Bone marrow (tissue), 2 donors: ENCODE data around the gene PAMR1.
"Not testable (repeated sequence)": the region's sequence is repeated elsewhere in the genome, so short reads cannot be mapped to it uniquely, and the experiment has no call there.

Source experiments
- DNase-seq, 2 donors: peaks; one replicate each; lab custom pipeline; 2025; lab: John Stamatoyannopoulos, UW

PAMR1 gene, protein sequence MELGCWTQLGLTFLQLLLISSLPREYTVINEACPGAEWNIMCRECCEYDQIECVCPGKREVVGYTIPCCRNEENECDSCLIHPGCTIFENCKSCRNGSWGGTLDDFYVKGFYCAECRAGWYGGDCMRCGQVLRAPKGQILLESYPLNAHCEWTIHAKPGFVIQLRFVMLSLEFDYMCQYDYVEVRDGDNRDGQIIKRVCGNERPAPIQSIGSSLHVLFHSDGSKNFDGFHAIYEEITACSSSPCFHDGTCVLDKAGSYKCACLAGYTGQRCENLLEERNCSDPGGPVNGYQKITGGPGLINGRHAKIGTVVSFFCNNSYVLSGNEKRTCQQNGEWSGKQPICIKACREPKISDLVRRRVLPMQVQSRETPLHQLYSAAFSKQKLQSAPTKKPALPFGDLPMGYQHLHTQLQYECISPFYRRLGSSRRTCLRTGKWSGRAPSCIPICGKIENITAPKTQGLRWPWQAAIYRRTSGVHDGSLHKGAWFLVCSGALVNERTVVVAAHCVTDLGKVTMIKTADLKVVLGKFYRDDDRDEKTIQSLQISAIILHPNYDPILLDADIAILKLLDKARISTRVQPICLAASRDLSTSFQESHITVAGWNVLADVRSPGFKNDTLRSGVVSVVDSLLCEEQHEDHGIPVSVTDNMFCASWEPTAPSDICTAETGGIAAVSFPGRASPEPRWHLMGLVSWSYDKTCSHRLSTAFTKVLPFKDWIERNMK

DNA sequence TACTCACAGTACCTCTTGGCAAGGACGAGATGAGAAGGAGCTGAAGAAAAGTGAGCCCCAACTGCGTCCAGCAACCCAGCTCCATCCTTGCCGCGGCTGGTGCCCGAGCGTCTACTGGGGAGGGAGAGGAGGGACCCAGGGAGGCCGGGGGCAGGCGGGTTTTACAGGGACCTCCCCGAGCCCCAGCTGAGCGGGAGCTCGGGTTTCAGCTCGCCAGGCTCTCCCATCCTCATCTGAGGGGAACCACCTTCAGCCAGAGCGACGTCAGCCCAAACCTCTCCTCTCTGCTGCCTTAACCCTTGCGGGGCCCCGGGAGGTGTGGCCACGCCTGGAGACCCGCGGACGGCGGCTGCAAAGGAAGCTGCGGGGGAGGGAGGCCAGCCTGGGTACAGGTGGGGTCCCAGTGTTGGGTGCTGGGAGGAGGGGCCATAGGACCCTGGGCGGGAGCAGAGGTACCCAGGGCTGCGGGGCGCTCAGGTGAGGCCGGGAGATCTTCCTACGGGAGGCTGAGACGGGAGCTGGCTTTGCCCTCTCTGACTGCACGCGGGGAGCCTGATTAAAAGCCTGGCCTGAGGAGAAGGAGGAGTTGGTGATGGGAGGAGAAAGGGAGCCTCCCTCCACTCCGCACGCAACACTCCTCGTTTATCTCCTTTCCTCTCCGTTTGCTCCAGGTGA, at the start of gene PAMR1:
PAMR1 (minus strand) TSS at position 116 of the 675 bp plus-strand sequence; CDS start at position 85, 31 bp downstream.
- no peak for DNase-seq

DNA sequence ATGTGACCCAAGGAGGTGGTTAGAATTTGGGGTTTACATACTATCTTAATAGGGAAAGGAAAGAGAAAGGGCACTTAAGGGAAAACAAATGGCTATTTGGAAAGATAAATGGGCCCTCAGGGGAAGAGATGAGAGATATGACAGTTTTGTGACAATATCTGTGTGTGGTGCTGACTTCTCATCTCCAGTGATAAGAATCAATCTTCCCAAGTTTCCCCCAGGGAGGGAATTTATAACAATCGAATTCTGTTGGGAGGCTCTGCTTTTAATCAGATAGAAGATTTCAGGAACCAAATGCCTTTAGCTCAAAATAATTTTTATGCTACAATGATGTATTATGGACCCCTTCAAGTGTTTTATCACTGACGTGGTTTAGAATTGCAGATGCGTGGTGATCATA, 46.3 kb upstream of the PAMR1 start:
- no peak for DNase-seq

DNA sequence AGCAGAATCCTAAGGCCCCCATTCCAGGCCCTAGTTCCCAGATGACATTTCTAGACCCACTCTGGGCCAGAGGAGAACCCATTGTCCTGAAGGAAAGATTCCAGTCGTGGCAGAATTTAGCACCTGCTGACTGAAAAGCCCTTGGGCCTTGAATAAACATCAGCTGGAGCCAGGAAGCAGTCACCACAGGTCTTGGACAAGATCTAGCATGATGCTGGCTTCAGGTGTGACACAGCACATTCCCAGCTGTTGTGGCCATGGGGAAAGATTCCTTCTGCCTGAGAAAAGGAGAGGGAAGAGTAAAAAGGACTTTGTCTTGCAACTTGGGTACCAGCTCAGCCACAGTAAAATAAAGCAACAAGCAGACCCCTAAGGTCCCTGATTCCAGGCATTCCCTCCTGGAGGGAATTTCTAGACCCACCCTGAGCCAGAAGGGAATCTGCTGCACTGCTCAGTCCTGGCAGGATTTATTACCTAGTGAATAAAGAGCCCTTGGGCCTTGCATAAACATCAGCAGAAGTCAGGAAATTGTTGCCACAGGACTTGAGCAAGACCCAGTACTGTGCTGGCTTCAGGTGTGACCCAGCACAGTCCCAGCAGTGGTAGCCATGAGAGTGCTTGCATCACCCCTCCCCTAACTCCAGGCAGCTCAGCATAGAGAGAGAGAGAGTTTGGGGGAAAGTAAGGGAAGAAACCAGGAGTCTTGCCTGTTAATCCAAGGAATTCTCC, 42.5 kb upstream of the PAMR1 start:
- no peak for DNase-seq

DNA sequence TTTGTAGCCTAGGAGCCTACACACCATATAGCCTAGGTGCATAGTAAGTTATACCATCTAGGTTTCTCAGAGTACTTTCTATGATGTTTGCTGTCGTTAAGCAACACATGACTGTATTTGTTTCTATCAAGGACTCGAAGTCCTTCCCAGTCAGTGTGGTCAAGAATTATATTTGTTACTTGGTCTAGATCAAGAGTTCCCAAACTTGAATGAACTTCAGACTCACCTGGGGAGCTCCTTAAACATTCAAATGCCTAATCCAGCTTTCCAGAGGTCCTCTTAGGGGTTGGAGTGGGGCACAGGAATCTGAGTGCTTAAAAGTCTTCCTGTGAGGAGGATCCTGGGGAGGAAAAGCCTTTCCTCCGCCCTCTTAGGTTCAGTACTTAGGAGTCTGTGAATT, 41.5 kb upstream of the PAMR1 start:
- no peak for DNase-seq

DNA sequence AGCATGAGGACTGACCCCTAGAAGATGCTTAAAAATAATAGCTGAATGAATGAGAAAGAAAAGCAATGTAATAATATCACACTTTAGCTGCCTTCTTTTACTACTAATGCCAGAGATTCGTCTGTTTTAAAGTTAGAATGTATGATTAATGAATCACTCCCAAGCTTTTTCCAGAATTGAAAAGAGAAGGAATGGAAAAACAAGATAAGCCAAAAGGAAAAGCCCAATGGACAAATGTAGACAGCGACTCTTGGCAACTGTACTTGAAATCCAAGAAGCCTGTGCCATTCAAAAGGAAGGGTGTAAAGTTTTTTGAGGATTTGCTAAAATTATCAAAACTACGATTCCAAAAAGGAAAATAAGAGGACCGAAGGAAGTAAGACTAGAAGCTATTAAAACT, 40.8 kb upstream of the PAMR1 start:
- DNase-seq = no peak

DNA sequence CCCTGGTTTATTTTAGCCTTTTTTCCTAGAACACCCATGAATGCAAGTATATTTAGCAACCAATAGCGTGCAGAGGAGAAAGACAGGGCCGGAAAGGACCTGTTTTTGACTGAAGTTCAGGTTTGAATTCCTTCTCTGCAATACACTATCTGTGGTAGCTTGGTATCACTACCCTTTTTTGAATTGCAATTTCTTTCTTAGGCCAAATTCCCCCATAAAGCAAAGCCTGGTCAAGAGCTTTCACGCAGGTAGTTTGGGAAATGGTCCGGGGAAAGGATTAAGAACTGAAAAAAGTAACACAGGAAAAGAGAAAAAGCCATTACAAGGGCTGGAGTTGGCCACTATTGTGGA, 38.8 kb upstream of the PAMR1 start:
- DNase-seq = no peak

DNA sequence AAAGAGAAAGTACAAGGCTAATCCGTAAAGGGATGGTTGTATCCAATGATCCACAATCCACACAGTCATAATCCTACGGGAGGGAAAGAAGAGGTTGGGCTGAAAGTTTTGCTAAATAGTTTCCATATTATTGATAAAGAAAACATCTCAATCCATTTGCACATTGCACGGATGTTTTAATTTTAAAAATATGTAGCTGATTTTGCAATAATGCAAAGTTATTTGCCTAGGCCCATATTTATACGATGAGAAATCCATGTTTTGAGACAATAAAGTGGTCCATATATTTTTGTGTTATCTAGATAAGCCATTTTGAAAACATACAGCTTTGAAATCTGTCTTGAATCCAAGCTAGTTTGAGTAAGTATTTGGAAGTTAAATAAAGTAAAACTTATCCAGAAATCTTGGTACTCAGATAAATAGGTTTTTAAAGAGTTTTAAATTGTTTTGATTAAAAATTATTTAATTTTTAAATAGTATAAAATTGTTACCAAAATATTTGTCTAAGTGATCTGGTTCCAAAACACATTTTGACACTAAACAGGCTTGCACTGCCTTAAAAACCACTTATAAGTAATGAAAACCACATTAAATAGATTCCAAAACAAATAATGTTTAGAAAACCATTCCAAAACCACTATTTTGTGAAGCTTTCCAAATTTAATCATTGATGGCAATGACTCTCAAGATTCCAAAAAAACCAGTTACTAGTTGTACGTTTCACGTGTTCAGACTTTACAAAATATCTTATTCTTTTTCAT, 38.2 kb upstream of the PAMR1 start:
- no peak for DNase-seq

DNA sequence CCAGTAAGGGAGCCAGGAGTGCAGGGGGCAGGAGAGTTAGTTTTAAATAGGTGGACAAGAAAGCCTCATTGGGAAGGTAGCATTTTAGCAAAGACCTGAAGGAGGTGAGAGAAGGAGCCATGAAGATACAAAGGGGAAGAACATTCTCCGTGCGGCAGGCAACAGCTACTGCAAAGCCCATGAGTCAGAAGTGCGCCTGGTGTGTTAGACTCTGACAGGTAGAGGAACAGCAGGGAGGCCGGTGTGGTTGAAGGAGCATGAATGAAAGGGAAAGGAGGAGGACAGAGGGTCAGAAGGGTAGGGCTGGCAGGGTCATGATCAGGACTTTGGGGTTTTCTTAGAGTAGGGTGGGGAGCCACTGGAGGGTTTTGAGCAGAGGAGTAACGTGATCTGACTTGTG, 34.5 kb upstream of the PAMR1 start:
- DNase-seq = no peak

DNA sequence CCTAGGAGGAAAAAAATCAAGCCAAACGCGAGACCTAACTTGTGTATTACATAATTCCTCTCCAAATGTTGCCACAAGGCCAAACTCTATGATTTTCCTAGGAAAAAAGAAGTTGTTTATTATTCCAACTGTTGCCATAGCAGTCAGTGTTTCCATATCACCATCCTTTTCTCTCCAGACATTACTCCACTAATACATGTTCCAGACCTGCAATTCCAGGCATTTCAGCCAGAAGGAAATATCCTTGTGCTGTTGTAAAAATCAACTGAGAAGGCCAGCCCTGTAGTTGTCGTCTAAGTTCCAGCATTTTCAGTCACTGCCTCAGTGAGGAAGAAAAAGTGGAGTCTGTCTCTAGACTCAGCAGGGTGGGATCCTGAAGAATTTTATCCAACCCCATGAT, 33.1 kb upstream of the PAMR1 start:
- no peak for DNase-seq

DNA sequence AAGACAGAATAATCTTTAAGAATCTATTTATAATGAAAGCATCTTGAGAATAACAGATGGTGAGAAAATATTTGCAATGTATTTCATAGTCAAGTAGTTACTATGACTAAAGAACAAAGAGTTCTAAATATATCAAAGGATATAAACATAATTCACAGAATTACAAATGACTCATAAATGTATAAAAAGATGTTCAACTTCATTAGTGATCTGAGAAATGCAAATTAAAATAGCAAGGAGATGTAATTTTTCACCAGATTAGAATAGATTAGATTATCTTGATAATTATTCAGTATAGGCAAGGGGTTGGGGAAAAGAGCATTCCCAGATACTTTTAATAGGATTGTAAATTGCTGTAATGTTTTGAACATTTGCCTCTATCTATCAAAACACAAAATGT, 30.1 kb upstream of the PAMR1 start:
- no peak for DNase-seq

DNA sequence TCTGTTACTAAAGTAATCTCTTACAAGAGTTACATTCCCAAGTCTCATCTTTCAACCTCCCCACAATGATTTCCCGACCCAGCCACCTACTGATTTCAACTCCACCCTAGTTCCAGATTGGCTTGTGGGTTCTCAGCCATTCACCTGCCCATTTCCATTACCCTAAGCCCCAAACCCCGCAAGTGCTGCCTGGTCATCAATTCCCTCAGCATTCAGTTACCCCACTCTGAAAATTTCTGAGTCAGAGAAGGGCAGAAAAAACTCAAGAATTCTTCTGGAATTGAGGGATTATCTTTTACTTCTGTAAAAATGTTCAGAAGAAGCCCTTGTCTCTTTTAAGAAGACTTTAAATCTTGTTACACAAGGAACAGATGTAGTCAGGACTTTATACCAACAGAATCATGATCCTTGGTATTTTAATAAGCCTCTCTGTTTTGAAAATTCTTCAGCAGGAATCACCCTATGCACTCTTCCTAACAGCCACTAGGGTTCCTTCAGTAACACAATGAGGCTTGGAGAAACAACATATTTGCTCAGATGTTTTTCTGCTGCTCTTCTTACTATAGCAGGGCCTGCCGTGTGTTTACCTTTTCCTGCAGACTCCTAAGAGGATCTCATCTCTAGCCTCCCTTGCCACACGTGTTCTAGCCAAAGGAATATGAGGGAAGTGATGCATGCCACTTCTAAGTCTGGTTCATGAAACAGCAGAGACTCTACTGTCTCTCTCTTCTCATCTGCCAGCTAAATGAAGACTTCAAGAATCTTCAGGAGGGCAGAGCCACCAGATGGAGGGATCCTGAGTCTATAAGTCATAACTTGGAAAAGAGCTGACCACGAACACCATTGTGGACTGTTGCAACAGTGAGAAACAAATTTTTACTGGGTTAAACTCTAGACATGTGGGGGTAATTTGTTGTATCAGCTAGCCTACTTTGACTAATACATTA, 29.3 kb upstream of the PAMR1 start:
- no peak for DNase-seq

DNA sequence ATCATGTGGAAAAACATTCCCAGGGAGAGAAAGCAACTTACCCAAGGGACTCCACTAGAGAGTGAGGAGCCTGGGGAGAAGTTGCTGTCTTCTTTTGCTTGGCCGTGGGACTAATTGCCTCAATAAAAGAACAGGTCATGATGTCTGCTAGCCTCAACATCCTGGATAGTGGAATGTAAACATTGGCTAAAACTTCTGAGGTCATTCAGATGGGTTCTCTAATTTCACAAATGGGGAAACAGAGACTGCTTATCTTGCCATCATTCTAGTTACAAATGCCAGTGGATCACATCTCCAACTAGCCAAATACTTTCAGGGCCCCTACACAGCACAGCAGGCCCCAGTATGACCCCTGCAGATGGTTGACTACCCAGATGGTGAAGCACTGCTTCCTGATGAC, 28.4 kb upstream of the PAMR1 start:
- no peak for DNase-seq

DNA sequence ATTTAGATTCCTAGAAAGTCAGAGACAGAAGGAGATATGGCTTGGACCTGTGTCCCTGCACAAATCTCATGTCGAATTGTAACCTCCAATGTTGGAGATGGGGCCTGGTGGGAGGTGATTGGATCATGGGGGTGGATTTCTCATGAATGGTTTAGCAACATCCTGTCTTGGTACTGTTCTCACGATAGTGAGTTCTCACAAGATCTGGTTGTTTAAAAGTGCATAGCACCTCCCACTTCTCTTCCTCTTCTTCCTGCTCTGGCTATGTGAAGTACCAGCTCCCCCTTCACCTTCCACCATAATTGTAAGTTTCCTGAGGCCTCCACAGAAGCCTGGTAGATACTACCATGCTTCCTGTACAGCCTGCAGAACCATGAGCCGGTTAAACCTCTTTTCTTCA, 27.6 kb upstream of the PAMR1 start:
- no peak for DNase-seq

DNA sequence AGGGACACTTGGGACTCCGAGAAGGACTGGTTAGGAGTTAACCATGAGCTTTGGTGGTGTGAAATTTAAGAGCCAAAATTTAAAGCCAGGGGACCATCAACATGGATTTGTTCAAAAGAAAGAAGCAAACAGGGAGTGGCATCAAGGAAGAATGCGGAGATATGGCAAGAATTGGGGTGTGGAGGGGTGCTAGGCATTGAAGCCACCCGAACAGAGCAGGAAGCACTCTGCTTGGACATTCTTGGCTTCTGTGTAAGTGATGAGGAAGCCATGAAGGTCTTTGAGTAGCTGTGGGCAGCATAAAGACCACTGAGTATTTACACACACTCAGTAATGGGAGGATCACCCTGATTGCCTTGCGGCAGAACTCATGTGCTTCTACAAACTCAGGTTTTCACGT, 27.2 kb upstream of the PAMR1 start:
- DNase-seq = no peak

DNA sequence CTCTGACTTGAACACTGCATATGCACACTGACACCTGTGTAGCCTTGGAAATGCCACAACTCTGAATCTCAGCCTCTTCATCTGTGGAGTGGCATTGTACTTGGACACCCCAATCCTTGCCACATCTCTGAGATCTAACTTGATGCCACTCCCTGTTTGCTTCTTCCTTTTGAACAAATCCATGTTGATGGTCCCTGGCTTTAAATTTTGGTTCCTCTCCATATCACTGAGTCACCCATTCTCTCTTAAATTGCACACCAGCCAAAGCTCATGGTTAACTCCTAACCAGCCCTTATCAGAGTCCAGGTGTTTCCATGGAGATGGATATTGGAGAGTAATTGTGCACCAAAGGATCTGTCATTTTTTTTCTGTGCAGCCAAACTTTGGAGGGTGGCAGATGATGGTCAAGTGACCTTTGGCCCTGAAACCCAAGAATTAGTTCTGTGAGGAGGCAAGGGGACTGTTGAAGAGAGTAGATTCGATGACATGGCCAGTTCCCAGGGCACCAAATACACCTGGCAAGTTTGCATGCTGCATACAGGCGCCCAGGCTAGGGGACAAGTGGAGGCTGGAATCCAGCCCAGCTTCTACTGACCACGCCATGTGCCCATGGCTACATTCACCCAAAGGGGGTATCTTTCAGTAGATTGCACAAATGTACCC, 25.1 kb upstream of the PAMR1 start:
- no peak for DNase-seq

DNA sequence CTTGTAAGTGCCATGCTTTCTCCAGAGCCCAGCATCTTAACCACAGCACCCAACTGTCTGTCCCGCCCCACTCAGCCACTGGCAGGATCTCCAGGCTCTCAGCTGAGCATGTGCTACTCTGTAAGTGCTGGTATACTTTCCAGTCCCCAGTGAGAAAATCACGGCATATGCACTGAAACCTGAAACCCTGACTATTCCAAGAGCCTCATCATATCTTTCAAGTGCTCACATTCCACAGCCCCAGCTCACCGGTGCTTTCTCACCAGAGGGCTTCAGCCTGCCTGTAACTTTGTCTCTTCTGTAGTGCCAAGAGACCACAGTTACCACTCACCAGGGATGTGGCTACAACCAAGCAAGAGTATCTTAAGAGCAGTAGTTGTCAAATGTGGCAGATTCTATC, 24.4 kb upstream of the PAMR1 start:
- DNase-seq = no peak

DNA sequence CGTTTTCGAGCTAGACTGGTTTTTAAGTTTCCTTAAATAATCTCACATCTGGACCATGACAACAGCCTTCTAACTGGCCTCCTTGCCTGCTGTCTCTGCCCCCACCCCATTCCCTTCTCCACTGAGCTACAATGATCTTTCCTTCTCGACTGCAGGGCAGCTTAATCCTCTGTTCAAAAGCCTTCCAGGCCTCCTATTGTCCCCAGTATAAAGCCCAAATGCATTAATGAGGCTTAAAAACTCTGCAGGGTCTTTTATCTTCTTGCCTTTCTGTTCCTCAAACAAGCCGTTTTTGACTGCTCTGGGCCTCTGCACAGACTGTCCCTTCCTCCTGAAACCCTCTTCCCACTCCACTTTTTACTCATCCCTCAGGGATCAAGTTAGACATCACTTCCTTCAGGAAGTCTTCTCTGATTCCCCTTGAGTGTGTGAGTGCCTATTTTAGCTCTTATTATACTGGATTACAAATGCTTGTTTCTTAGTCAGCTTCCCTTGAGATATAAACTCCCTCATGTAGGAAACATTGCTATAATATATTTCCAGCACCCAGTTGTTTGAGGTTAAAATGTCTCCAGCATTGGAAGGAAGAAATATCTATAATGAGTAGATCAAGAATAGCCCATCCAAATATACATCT, 23.6 kb upstream of the PAMR1 start:
- DNase-seq = no peak

DNA sequence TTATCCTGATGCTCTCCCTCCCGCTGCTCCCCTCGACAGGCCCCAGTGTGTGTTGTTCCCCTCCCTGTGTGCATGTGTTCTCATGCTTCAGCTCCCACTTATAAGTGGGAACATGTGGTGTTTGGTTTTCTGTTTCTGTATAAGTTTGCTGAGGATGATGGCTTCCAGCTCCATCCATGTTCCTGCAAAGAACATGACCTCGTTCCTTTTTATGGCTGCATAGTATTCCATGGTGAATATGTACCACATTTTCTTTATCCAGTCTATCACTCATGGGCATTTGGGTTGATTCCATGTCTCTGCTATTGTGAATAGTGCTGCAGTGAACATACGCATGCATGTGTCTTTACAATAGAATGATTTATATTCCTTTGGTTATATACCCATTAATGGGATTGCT, 22.6 kb upstream of the PAMR1 start:
- not testable (repeated sequence) for DNase-seq

DNA sequence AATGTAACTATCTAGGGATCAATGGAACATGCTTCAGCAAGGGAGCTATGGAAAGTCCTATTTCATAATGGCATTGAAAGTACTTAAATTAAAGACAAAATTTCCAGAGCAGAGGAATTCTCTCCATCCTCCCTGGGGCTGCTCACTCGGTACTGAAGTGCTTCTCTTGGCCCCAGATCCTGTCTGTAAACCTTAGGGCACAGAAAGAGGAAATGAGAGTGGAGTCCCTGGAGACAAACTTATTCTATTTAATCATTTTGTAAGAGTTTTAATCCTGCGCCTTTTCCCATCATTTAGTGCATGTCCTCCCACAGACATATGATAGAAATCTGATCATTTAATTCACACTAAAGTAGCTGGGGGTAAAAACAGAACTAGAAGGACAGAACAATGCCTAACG, 20.9 kb upstream of the PAMR1 start:
- DNase-seq = no peak
